H1 (cell line): ENCODE data around the gene NEK11. TPM values are rescaled to one million over a fixed set of nuclear protein-coding genes. Genes with fewer than 3 reads are reported as not detected.

Experiments
- CTCF ChIA-PET: fragments of 300-600 bp; sonication (Branson Sonifier 250); formaldehyde crosslinking; loops from one replicate; lab custom pipeline; 2021; ENCODE audit not compliant: partially characterized antibody; lab: Charles Lee
- POLR2A ChIA-PET: fragments of 300-600 bp; sonication (Branson Sonifier 250); formaldehyde crosslinking; loops from one replicate; lab custom pipeline; 2021; ENCODE audit warnings: inconsistent platforms; ENCODE audit not compliant: partially characterized antibody; lab: Charles Lee
- DNase-seq, 2 experiments: peaks; one replicate each; pipeline versions ENCODE4 v3.0.0 to v3.0.0-alpha.2; 2010 to 2022; ENCODE audit warnings: low spot score in 2 of 2, low read depth in 1 of 2, mixed read lengths in 1 of 2
- FAIRE-seq: peaks from 2 replicates; lab custom pipeline; 2011; peaks lifted over from hg19 to GRCh38; lab: Jason Lieb, UNC
- H2AFZ ChIP-seq: 2 replicates; pipeline ENCODE4 v1.8.1; 2012; ENCODE audit warnings: low read length, inconsistent platforms
- H2AK5ac ChIP-seq: 2 replicates; pipeline ENCODE4 v1.6.1; 2013; ENCODE audit warnings: low read depth, low read length
- H2BK120ac ChIP-seq: replicated peaks from 2 replicates; pipeline ENCODE3; 2013; ENCODE audit warnings: low read depth, low read length, inconsistent platforms
- H2BK12ac ChIP-seq: 2 replicates; pipeline ENCODE4 v1.6.1; 2013; ENCODE audit warnings: low read depth, low read length
- H2BK15ac ChIP-seq: 2 replicates; pipeline ENCODE4 v1.6.1; 2013; ENCODE audit warnings: low read length
- H2BK20ac ChIP-seq: 2 replicates; pipeline ENCODE4 v1.6.1; 2013; ENCODE audit warnings: low read length
- H2BK5ac ChIP-seq: 2 replicates; pipeline ENCODE4 v1.6.1; 2013; ENCODE audit warnings: low read depth, low read length
- H3K14ac ChIP-seq: 2 replicates; pipeline ENCODE4 v1.6.1; 2013; ENCODE audit warnings: inconsistent platforms; ENCODE audit not compliant: insufficient read length
- H3K18ac ChIP-seq: 2 replicates; pipeline ENCODE4 v1.6.1; 2013; ENCODE audit warnings: low read length; ENCODE audit errors: extremely low read depth
- H3K23ac ChIP-seq: 2 replicates; pipeline ENCODE4 v1.6.1; 2013; ENCODE audit warnings: inconsistent platforms; ENCODE audit not compliant: insufficient read length
- H3K23me2 ChIP-seq: 2 replicates; pipeline ENCODE4 v1.6.1; 2013; ENCODE audit warnings: low read depth, low read length
- H3K27ac ChIP-seq: 2 replicates; pipeline ENCODE4 v1.6.1; 2011; ENCODE audit warnings: low read depth, low read length, inconsistent platforms
- H3K27me3 ChIP-seq, 4 experiments: replicated peaks in 1 of 4; 1 replicate in 1 of 4; 2 replicates in 3 of 4; pipeline versions ENCODE4 v1.6.1 to v1.8.1; 2011 to 2013; ENCODE audit warnings: low read length in 3 of 4, mild to moderate bottlenecking in 3 of 4, inconsistent platforms in 2 of 4, mixed read lengths in 2 of 4, moderate library complexity in 1 of 4; ENCODE audit not compliant: control insufficient read depth in 3 of 4, insufficient read depth in 3 of 4; ENCODE audit errors: extremely low read depth in 1 of 4
- H3K36me3 ChIP-seq, 4 experiments: 2 replicates each; pipeline versions ENCODE4 v1.6.1 to v1.8.1; 2011 to 2013; ENCODE audit warnings: mild to moderate bottlenecking in 4 of 4, low read length in 3 of 4, moderate library complexity in 2 of 4, control low read depth in 1 of 4, inconsistent platforms in 1 of 4; ENCODE audit not compliant: insufficient read depth in 4 of 4, control insufficient read depth in 2 of 4
- H3K4ac ChIP-seq: replicated peaks from 2 replicates; pipeline ENCODE3; 2013; ENCODE audit warnings: low read length, low read depth, mixed read lengths, inconsistent platforms; ENCODE audit not compliant: insufficient read length
- H3K4me1 ChIP-seq, 4 experiments: replicated peaks in 1 of 4; 1 replicate in 1 of 4; 2 replicates in 3 of 4; pipeline versions ENCODE4 v1.6.1 to v1.8.1; 2011 to 2013; ENCODE audit warnings: low read length in 3 of 4, inconsistent platforms in 2 of 4, mixed read lengths in 1 of 4; ENCODE audit not compliant: insufficient read depth in 4 of 4, control insufficient read depth in 3 of 4
- H3K4me2 ChIP-seq, 2 experiments: 2 replicates each; pipeline versions ENCODE4 v1.6.1 to v1.8.1; 2011 to 2013; ENCODE audit warnings: low read depth in 2 of 2, low read length in 2 of 2, control low read depth in 1 of 2, inconsistent platforms in 1 of 2, mild to moderate bottlenecking in 1 of 2; ENCODE audit not compliant: insufficient read depth in 1 of 2
- H3K4me3 ChIP-seq, 4 experiments: fragments of 200-600, 300-600 bp in 1 of 4; sonication (generic), shearing (Covaris generic), sonication (Bioruptor Twin) in 1 of 4; 2 replicates each; pipeline versions ENCODE4 v1.5.1 to v1.8.1; 2011 to 2016; ENCODE audit warnings: low read length in 4 of 4, low read depth in 3 of 4, control low read depth in 2 of 4, inconsistent platforms in 2 of 4, mild to moderate bottlenecking in 2 of 4, mixed read lengths in 1 of 4, moderate library complexity in 1 of 4; ENCODE audit not compliant: insufficient read depth in 2 of 4; ENCODE audit errors: extremely low read depth in 1 of 4
- H3K56ac ChIP-seq: replicated peaks from 2 replicates; pipeline ENCODE3; 2013; ENCODE audit warnings: low read depth, mild to moderate bottlenecking, mixed read lengths, low read length, inconsistent platforms; ENCODE audit not compliant: insufficient read length
- H3K79me1 ChIP-seq: 2 replicates; pipeline ENCODE4 v1.6.1; 2013; ENCODE audit warnings: low read depth, low read length, control low read depth
- H3K79me2 ChIP-seq, 2 experiments: 2 replicates each; pipeline versions ENCODE4 v1.6.1 to v1.8.1; 2012 to 2013; ENCODE audit warnings: low read length in 2 of 2, mild to moderate bottlenecking in 2 of 2, inconsistent platforms in 1 of 2; ENCODE audit not compliant: insufficient read depth in 2 of 2, control insufficient read depth in 1 of 2
- H3K9ac ChIP-seq, 4 experiments: replicated peaks in 1 of 4; 1 replicate in 1 of 4; 2 replicates in 3 of 4; pipeline versions ENCODE4 v1.6.1 to v1.8.1; 2011 to 2013; ENCODE audit warnings: low read depth in 3 of 4, low read length in 3 of 4, control low read depth in 2 of 4, mild to moderate bottlenecking in 2 of 4, moderate library complexity in 2 of 4, inconsistent platforms in 1 of 4; ENCODE audit errors: extremely low read depth in 1 of 4
- H3K9me3 ChIP-seq, 2 experiments: 2 replicates each; pipeline versions ENCODE4 v1.6.1 to v1.8.1; 2012 to 2013; ENCODE audit warnings: mild to moderate bottlenecking in 2 of 2, moderate library complexity in 2 of 2, control low read depth in 1 of 2, inconsistent platforms in 1 of 2, low read depth in 1 of 2, low read length in 1 of 2, mixed read lengths in 1 of 2; ENCODE audit not compliant: insufficient read depth in 2 of 2
- H4K20me1 ChIP-seq, 2 experiments: replicated peaks in 1 of 2; 2 replicates each; pipeline versions ENCODE3 to v1.8.1; 2011 to 2013; ENCODE audit warnings: inconsistent platforms in 2 of 2, low read length in 2 of 2, mild to moderate bottlenecking in 1 of 2; ENCODE audit not compliant: insufficient read depth in 2 of 2, control insufficient read depth in 1 of 2
- H4K5ac ChIP-seq: 2 replicates; pipeline ENCODE4 v1.6.1; 2013; ENCODE audit warnings: low read length, low read depth, mixed read lengths, inconsistent platforms; ENCODE audit not compliant: insufficient read length
- H4K8ac ChIP-seq: 2 replicates; pipeline ENCODE4 v1.8.0; 2013; ENCODE audit warnings: mild to moderate bottlenecking, moderate library complexity, low read length, inconsistent platforms; ENCODE audit not compliant: insufficient read depth; ENCODE audit errors: extremely low read depth
- H4K91ac ChIP-seq: replicated peaks from 2 replicates; pipeline ENCODE3; 2013; ENCODE audit warnings: low read length, mixed read lengths, inconsistent platforms; ENCODE audit not compliant: insufficient read length
- CBX5 ChIP-seq: fragments of 300-800, 300-1000 bp; sonication (generic); IDR thresholded peaks from 2 replicates; pipeline ENCODE4 v1.7.1; 2016; ENCODE audit warnings: antibody characterized with exemption, low read length, low read depth
- EGR1 ChIP-seq: IDR thresholded peaks from 2 replicates; pipeline ENCODE4 v1.6.1; 2011; ENCODE audit warnings: low read depth, low read length, borderline replicate concordance
- KDM5A ChIP-seq: fragments of 200-600 bp; IDR thresholded peaks from 2 replicates; pipeline ENCODE4 v1.7.1; 2012; ENCODE audit warnings: mild to moderate bottlenecking, low read length, inconsistent platforms, mixed read lengths
- NRF1 ChIP-seq: IDR thresholded peaks from 2 replicates; pipeline ENCODE4 v1.6.1; 2011; ENCODE audit warnings: mild to moderate bottlenecking, low read depth, low read length, improper control_type of control experiment
- RBBP5 ChIP-seq: IDR thresholded peaks from 2 replicates; pipeline ENCODE4 v1.7.1; 2012; ENCODE audit warnings: low read depth, mild to moderate bottlenecking, inconsistent platforms, low read length, moderate library complexity, borderline replicate concordance
- SIN3A ChIP-seq, 2 experiments: IDR thresholded peaks in 1 of 2; conservative IDR thresholded peaks in 1 of 2; 2 replicates each; pipeline ENCODE4 v1.6.1; 2011 to 2012; ENCODE audit warnings: low read length in 2 of 2, improper control_type of control experiment in 1 of 2, low read depth in 1 of 2, mild to moderate bottlenecking in 1 of 2
- SP4 ChIP-seq: IDR thresholded peaks from 2 replicates; pipeline ENCODE4 v1.6.1; 2012; ENCODE audit warnings: low read length, inconsistent platforms
- polyA plus RNA-seq, 7 experiments: library from polyadenylated mRNA; depleted of rRNA in 3 of 7; stranded (reverse) in 5 of 7; unstranded in 2 of 7; fragments of >200 nt in 5 of 7; fragments of 200-250 nt in 2 of 7; gene quantifications; 1 replicate in 5 of 7; 2 replicates in 1 of 7; 4 replicates in 1 of 7; pipeline versions ENCODE4 v1.2.1 to v1.2.3, GENCODE V29; 2011 to 2013; ENCODE audit warnings: missing spikeins in 2 of 7, mixed read lengths in 2 of 7
- total RNA-seq: library from RNA; stranded (reverse); fragmentation: NEBNext Ultra II Directional; extraction: Animal tissue kit (Norgen Biotek cat#: 25700); gene quantifications from 2 replicates; pipeline ENCODE4 v1.2.1, GENCODE V29; 2021

Gene NEK11
- total and polyA plus RNA-seq, 2 of the 8 experiments (the other 6 are each of a cell fraction or from before 2014, with no cell fraction given): 0.60 TPM; not detected in 1

GRCh38 chr3:131067983-131068382, 41.3 kb downstream of the NEK11 start:
- TF ChIP-seq NRF1 (no peak), CBX5 (no peak), SIN3A (conservative IDR thresholded peaks at IDR 0.05 in 1 of 2, IDR thresholded peaks at IDR 0.05 in 1 of 2; ENCODE audit: low read depth in 1 of 2, low read length in 2 of 2) (no peak), EGR1 (no peak), SP4 (no peak), RBBP5 (no peak), KDM5A (no peak)

More at GRCh38 chr3:131067983-131068382, 41.3 kb downstream of the NEK11 start:
- Histone ChIP-seq H2BK15ac (0 out of 2 replicates have a peak overlapping the region, but pooled peaks have one; percentile 21), H3K18ac (no peak overlapping the region), H2BK5ac (no peak overlapping the region), H2BK20ac (no peak overlapping the region), H3K4me1 (no peaks in the 10 kb centered on the region), H3K14ac (no peak overlapping the region), H2AK5ac (no peak overlapping the region), H2BK12ac (no peak overlapping the region), H3K79me2 (no peaks in the 10 kb centered on the region), H3K9me3 (no peaks in the 10 kb centered on the region), H3K4ac (no peak overlapping the region), H2AFZ (no peak overlapping the region), H3K36me3 (no peaks in the 10 kb centered on the region), H3K4me3 (no peak overlapping the region), H3K23ac (no peak overlapping the region), H4K91ac (no peak overlapping the region), H4K20me1 (no peaks in the 10 kb centered on the region), H3K79me1 (no peaks in the 10 kb centered on the region), H2BK120ac (no peak overlapping the region), H3K56ac (no peak overlapping the region), H3K27me3 (no peaks in the 10 kb centered on the region), H3K4me2 (no peak overlapping the region), H3K9ac (no peak overlapping the region), H4K8ac (no peak overlapping the region), H4K5ac (no peak overlapping the region), H3K23me2 (no peaks in the 10 kb centered on the region), H3K27ac (no peak overlapping the region)
- FAIRE-seq (no peak), DNase-seq (no peak)
- ChIA-PET CTCF (interaction anchor here (1.2 kb wide), 2 partner anchors 10 to 482 kb away, joined by 3 read pairs; no protein-coding TSS in a partner anchor), POLR2A (no interaction called here)
